Measurements from ENCODE around the gene HELZ2.
A peak's percentile ranks its signal among the peaks of the same experiment; 100 is the strongest.

The HELZ2 gene

GRCh38 chr20:63586797-63587196 lies 12.8 kb upstream of the HELZ2 start:
- DNase-seq (ENCODE audit: low read depth) = no peak
- no peak for TF ChIP-seq CTCF (IDR thresholded peaks at IDR 0.05; ENCODE audit: low read depth, low read length, missing control alignments)
- in situ Hi-C loops (cut with HindIII; ENCODE audit: low sequenced_read_pairs) = no loop called here
- no peak overlapping the region for H3K4me3 ChIP-seq (ENCODE audit: low read depth, low read length)

GRCh38 chr20:63585616-63586565 lies 11.9 kb upstream of the HELZ2 start:
- TF ChIP-seq CTCF (IDR thresholded peaks at IDR 0.05; ENCODE audit: low read depth, low read length, missing control alignments) = no peak
- in situ Hi-C loops (cut with HindIII; ENCODE audit: low sequenced_read_pairs) = no loop called here

GRCh38 chr20:63582382-63583063 lies 8.5 kb upstream of the HELZ2 start:
- H3K4me3 ChIP-seq (ENCODE audit: low read depth, low read length) = no peak overlapping the region
- TF ChIP-seq CTCF (IDR thresholded peaks at IDR 0.05; ENCODE audit: low read depth, low read length, missing control alignments) = no peak
- no peak for DNase-seq (ENCODE audit: low read depth)
- in situ Hi-C loops (cut with HindIII; ENCODE audit: low sequenced_read_pairs) = no loop called here

More at GRCh38 chr20:63585616-63586565, 11.9 kb upstream of the HELZ2 start:
- no peak overlapping the region for H3K4me3 ChIP-seq (ENCODE audit: low read depth, low read length)
- DNase-seq (ENCODE audit: low read depth) = no peak

- TF ChIP-seq CTCF (IDR thresholded peaks at IDR 0.05; ENCODE audit: low read depth, low read length, missing control alignments) = peak; percentile 62
- no peak for DNase-seq (ENCODE audit: low read depth)
- H3K4me3 ChIP-seq (ENCODE audit: low read depth, low read length) = no peak overlapping the region
- in situ Hi-C loops (cut with HindIII; ENCODE audit: low sequenced_read_pairs) = no loop called here
Measured at GRCh38 chr20:63580796-63581461, 6.9 kb upstream of the HELZ2 start.

GRCh38 chr20:63579017-63579694 lies 5.1 kb upstream of the HELZ2 start:
- H3K4me3 ChIP-seq (ENCODE audit: low read depth, low read length) = no peak overlapping the region
- no peak for DNase-seq (ENCODE audit: low read depth)
- no peak for TF ChIP-seq CTCF (IDR thresholded peaks at IDR 0.05; ENCODE audit: low read depth, low read length, missing control alignments)
- in situ Hi-C loops (cut with HindIII; ENCODE audit: low sequenced_read_pairs) = no loop called here
